A549 treated with dexamethasone at 1 μM for 4 hours (cell line): ENCODE measurements around the gene C14orf180. TPM values are rescaled to one million over a fixed set of nuclear protein-coding genes. Genes with fewer than 3 reads are reported as not detected.

ENCODE experiments used
- total RNA-seq: library from RNA; stranded (reverse); fragments of 200-300 nt; extraction: Qiagen RNA extraction; gene quantifications from 5 replicates; pipeline ENCODE4 v1.2.3, GENCODE V29; 2022

The C14orf180 gene
- not detected in 5 replicates for total RNA-seq

GRCh38 chr14:104579507-104579906, at the start of gene C14orf180:
Gene C14orf180 (plus strand): TSS chr14:104579764. CDS start chr14:104586431, 6,667 bp downstream.

GRCh38 chr14:104604458-104605449, 25.2 kb downstream of the C14orf180 start, which contains the start of gene TMEM179:
Gene TMEM179 (minus strand): TSS chr14:104604772. CDS start chr14:104604741, 31 bp downstream.

Other genes starting within 250 kb of the C14orf180 start
- 0.07 to 0.33 TPM (median 0.24 TPM) in 5 replicates for gene TMEM179, start 25.0 kb downstream of the C14orf180 start, total RNA-seq
- 61.9 to 126 TPM (median 116 TPM) in 5 replicates for gene INF2, start 109.9 kb downstream of the C14orf180 start, total RNA-seq
- 5.1 to 6.7 TPM (median 5.5 TPM) in 5 replicates for gene ADSS1, start 144.5 kb downstream of the C14orf180 start, total RNA-seq
- 126 to 174 TPM (median 153 TPM) in 5 replicates for gene SIVA1, start 173.4 kb downstream of the C14orf180 start, total RNA-seq
- 74.0 to 112 TPM (median 105 TPM) in 5 replicates for gene AKT1, start 216.0 kb downstream of the C14orf180 start, total RNA-seq
- gene ZBTB42, start 221.3 kb downstream of the C14orf180 start, total RNA-seq = 2.0 to 3.2 TPM (median 2.9 TPM) in 5 replicates